Measurements from ENCODE around the gene RELN.

The RELN gene

DNA sequence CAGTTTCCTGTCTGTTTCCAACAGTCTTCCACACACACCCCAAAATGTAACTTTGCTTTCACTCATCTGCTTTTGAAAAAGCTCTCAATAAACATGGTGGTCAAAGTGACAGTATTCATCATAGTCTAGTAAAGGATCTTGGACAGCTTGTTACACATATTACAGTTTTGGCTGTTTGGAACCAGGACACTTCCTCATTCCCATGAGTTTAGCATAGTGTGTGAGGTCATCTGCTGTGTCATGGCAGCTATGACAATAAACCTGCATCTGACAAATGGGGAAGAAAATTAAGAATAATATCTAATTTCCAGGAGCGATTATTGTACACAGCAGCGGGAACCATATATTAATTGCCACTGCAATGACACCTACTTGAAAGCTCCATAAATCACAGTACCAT lies 359.1 kb downstream of the RELN start:
- no peaks in the 10 kb centered on the region for H3K27me3 Mint-ChIP-seq (ENCODE audit: low read depth, poor library complexity)
- H3K9me3 Mint-ChIP-seq = no peaks in the 10 kb centered on the region
- H3K4me1 Mint-ChIP-seq = peaks cover 18% of the 10 kb centered on the region
- TF ChIP-seq, protein P1, sequence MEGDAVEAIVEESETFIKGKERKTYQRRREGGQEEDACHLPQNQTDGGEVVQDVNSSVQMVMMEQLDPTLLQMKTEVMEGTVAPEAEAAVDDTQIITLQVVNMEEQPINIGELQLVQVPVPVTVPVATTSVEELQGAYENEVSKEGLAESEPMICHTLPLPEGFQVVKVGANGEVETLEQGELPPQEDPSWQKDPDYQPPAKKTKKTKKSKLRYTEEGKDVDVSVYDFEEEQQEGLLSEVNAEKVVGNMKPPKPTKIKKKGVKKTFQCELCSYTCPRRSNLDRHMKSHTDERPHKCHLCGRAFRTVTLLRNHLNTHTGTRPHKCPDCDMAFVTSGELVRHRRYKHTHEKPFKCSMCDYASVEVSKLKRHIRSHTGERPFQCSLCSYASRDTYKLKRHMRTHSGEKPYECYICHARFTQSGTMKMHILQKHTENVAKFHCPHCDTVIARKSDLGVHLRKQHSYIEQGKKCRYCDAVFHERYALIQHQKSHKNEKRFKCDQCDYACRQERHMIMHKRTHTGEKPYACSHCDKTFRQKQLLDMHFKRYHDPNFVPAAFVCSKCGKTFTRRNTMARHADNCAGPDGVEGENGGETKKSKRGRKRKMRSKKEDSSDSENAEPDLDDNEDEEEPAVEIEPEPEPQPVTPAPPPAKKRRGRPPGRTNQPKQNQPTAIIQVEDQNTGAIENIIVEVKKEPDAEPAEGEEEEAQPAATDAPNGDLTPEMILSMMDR (IDR thresholded peaks at IDR 0.05) = no peak
- no peaks in the 10 kb centered on the region for H3K36me3 Mint-ChIP-seq (ENCODE audit: low read depth)
- no peak for DNase-seq
- no peak overlapping the region for H3K27ac Mint-ChIP-seq
- H3K4me3 Mint-ChIP-seq = no peak overlapping the region

DNA sequence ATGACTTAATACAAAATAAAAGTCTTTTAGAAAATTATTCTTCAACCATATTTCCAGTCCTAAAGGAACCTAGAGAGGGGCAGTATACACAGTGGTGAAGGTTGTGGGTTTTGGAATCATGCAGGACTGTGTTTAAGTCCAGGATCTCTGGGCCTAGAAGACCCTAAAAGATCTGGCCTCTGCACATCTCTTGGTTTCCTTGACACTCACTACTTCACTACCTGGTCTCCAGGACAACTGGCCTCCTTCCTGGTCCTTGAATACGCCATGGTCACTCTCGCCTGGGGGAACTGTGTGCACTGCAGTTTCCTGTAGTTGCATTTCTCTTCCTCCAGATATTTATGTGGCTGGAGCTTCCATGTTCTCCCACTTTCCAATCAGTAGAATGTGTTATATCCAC lies 360.7 kb downstream of the RELN start:
- TF ChIP-seq, protein P1 (IDR thresholded peaks at IDR 0.05) = no peak
- Mint-ChIP-seq H3K36me3 (ENCODE audit: low read depth) (no peaks in the 10 kb centered on the region), H3K4me3 (no peak overlapping the region), H3K27me3 (ENCODE audit: low read depth, poor library complexity) (no peaks in the 10 kb centered on the region), H3K4me1 (peaks cover 22% of the 10 kb centered on the region), H3K27ac (no peak overlapping the region), H3K9me3 (no peaks in the 10 kb centered on the region)
- DNase-seq = no peak

DNA sequence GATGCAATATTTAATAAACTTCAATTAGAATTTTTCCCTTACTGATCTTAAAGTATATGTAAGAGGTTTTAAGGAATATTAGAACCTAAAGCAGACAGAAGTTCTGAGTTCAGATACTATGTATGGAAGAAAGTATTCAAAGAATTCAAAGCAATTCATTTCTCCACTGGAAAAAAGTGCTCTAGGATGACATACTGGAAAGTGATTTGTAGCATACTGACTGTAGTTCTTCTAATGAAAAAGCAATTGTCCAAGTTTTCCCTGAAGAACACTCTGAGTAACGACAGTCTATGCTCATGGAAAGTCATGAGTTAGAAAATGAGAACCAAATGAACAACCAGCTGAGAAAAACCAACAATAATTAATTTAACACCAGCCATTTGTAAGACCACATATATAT lies 362.7 kb downstream of the RELN start:
- H3K4me1 Mint-ChIP-seq = peaks cover 22% of the 10 kb centered on the region
- TF ChIP-seq, protein P1 (IDR thresholded peaks at IDR 0.05) = no peak
- no peak overlapping the region for H3K4me3 Mint-ChIP-seq
- no peaks in the 10 kb centered on the region for H3K27me3 Mint-ChIP-seq (ENCODE audit: low read depth, poor library complexity)
- H3K36me3 Mint-ChIP-seq (ENCODE audit: low read depth) = no peaks in the 10 kb centered on the region
- H3K9me3 Mint-ChIP-seq = no peaks in the 10 kb centered on the region
- no peak overlapping the region for H3K27ac Mint-ChIP-seq
- no peak for DNase-seq

DNA sequence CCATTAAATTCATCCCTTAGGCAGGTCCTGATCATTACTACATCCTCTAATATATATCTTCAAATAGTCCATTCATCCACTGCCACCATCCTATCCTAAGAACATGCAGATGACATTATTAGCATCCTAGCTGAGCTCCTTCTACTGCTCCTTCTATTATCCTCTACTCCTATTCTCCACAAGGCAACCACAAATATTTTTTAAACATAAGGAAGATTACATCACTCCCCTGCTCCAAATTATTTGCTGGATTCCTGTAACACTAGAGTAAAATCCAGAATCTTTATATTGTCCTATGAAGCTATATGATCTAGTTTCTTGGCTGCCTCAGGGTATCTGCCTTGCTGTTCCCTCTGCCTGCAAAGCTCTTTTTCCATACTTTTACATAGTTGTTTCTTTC lies 367.2 kb downstream of the RELN start:
- H3K27ac Mint-ChIP-seq = no peak overlapping the region
- H3K9me3 Mint-ChIP-seq = no peaks in the 10 kb centered on the region
- peaks cover 11% of the 10 kb centered on the region for H3K4me1 Mint-ChIP-seq
- H3K36me3 Mint-ChIP-seq (ENCODE audit: low read depth) = no peaks in the 10 kb centered on the region
- DNase-seq = no peak
- TF ChIP-seq, protein P1 (IDR thresholded peaks at IDR 0.05) = no peak
- H3K27me3 Mint-ChIP-seq (ENCODE audit: low read depth, poor library complexity) = peaks cover 3% of the 10 kb centered on the region
- no peak overlapping the region for H3K4me3 Mint-ChIP-seq

DNA sequence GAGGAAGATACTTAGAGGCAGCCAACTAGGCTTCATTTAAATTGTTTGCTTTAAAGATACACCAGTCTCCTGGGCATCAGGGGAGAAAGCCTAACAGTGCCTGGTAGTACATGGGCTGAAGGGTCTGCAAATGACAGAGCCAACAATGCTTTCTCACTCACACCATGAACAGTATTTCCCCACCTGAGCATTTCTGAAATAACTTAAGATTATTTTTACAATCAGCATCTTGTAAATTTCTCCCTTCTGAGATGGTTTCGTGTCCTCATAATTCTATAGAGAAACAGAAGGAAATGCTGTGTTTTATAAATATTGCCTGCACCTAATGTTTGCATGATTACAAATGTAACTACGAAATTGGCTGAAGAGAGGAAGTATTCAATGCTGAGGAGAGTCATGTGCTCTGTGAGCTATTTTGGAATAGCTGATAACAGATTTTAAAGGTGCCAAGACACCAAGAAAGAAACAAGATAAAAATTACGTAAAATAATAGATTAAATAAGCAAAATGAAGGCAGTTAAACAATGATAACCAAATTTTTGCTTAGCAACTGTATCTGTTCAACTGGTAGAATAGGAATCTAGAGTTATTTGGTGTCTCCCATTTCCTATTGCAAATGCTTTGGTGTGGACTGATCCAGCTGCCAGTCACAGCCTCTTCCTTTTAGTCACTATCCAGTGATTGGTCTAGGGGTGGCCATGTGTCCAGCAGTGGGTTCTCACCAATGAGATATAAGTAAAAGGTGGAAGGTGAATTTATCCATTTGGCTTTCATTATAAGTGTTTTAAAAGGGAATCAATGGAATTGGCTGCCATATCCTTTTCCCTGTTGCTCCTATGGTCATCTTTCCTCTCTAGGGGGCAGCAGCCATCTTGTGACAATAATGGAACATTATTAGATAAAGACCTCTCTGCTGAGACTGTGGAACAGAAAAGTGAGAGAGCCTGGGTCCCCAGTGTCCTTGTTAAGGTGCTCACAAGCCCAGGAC lies 375.5 kb downstream of the RELN start:
- Mint-ChIP-seq H3K27me3 (ENCODE audit: low read depth, poor library complexity) (peaks cover 3% of the 10 kb centered on the region), H3K9me3 (no peaks in the 10 kb centered on the region), H3K4me1 (no peaks in the 10 kb centered on the region), H3K36me3 (ENCODE audit: low read depth) (no peaks in the 10 kb centered on the region), H3K4me3 (no peak overlapping the region), H3K27ac (no peak overlapping the region)
- TF ChIP-seq, protein P1 (IDR thresholded peaks at IDR 0.05) = no peak
- DNase-seq = no peak

DNA sequence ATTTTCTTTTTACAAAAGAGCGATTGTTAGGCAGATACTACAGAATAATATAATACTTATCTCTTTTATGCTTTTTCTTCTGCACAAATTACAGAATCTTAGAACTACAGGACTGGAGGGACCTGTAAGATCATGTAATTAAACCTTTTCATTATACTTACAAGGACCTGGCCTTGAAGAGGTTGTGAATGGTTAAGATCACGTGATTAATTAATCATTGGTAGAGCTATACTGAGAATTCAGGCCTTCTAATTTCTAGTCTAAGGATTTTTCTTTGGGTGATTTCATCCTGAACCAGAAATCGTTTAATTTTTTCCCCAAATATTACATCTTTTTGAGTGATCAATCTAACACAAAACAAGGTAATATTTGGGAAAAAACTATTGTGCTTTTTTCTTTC lies 379.7 kb downstream of the RELN start:
- H3K4me3 Mint-ChIP-seq = no peak overlapping the region
- no peaks in the 10 kb centered on the region for H3K36me3 Mint-ChIP-seq (ENCODE audit: low read depth)
- no peak overlapping the region for H3K27ac Mint-ChIP-seq
- peaks cover 9% of the 10 kb centered on the region for H3K27me3 Mint-ChIP-seq (ENCODE audit: low read depth, poor library complexity)
- TF ChIP-seq, protein P1 (IDR thresholded peaks at IDR 0.05) = no peak
- H3K4me1 Mint-ChIP-seq = peaks cover 7% of the 10 kb centered on the region
- H3K9me3 Mint-ChIP-seq = no peaks in the 10 kb centered on the region
- no peak for DNase-seq
